ENCODE measurements around the gene MKNK2. TPM values are rescaled to one million over a fixed set of nuclear protein-coding genes. Genes with fewer than 3 reads are reported as not detected.

MKNK2 gene
- polyA plus RNA-seq, 1 donor (not counting 4 experiments of a cell fraction or from before 2014, with no cell fraction given) = 88.3 TPM

DNA sequence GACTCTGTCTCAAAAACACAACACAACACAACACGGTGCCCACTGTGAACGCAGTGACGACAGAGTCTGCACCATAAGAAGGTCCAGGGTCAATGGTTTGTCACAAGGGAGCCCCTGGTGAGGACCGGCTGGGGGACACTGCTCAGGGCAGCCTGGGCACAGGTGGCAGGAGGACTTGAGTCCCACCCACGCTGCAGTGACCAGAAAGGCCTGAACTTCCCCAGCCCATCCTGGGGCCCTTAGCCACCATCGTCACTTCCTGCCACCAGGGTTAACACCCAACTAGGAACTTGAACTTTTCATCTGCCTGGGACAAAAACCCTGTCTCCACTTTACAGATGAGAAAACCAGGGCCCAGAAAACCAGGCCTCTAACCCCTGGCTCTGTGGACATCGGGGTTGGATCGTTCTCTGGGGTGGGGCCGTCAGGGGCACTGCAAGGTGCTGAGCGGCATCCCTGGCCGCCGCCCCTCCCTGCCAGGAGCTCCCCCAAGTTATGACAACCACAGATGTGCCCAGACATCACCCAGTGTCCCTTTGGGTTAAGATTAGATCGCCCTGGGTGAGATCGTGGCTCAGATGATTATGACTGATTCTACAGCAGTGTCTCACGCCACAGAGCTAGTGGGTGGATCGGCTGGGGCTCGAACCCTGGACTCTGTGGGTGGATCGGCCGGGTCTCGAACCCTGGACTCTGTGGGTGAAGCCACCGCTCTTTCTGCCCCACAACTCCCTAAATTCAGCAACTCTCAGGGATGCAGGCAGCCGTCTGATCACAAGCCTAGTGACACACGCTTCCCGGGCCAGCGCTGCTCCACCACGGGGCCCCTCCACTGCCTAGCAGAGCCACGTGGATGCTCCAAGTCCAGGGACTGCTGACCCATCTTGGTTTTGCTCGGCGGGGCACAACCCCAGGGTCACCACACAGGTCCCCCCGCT lies 31.1 kb upstream of the MKNK2 start:
- Histone ChIP-seq H3K36me3 (ENCODE audit: control insufficient read depth in 2 of 2, extremely low read depth in 1 of 2, insufficient read depth in 2 of 2, low read length in 2 of 2) (peaks cover 21% of the 10 kb centered on the region in 2 experiments), H3K27me3 (ENCODE audit: control insufficient read depth, extremely low read depth, insufficient read depth, low read length) (no peaks in the 10 kb centered on the region), H3K9ac (ENCODE audit: control insufficient read depth, extremely low read depth, insufficient read depth, low read length) (no peak overlapping the region), H2AFZ (ENCODE audit: control insufficient read depth, low read length) (no peak overlapping the region), H3K4me1 (ENCODE audit: control insufficient read depth, extremely low read depth, insufficient read depth, low read length) (peaks cover 41% of the 10 kb centered on the region), H3K9me1 (ENCODE audit: control insufficient read depth, extremely low read depth, insufficient read depth, low read length) (no peaks in the 10 kb centered on the region), H3K27ac (ENCODE audit: control insufficient read depth, insufficient read depth, low read length) (no peak overlapping the region), H3K9me3 (ENCODE audit: control insufficient read depth, low read depth, low read length) (no peaks in the 10 kb centered on the region), H4K20me1 (ENCODE audit: control insufficient read depth, extremely low read depth, insufficient read depth, low read length) (no peaks in the 10 kb centered on the region), H3K79me2 (ENCODE audit: control insufficient read depth, insufficient read depth, low read length) (peaks cover 36% of the 10 kb centered on the region), H3K4me3 (ENCODE audit: control insufficient read depth in 2 of 3, extremely low read depth in 1 of 3, insufficient read depth in 2 of 3, low read depth in 1 of 3, low read length in 3 of 3) (no peak overlapping the region), H3K4me2 (ENCODE audit: control insufficient read depth, extremely low read depth, insufficient read depth, low read depth, low read length) (no peak overlapping the region)
- dilution Hi-C loops (cut with MboI; ENCODE audit: extremely low pct_ligation_motif_present, low sequenced_read_pairs) = no loop called here
- no peak for FAIRE-seq
- no peak for DNase-seq (ENCODE audit: low read depth, low spot score)
- TF ChIP-seq EZH2 (IDR thresholded peaks at IDR 0.05; ENCODE audit: low read length) = no peak
- no peak for TF ChIP-seq CTCF (optimal IDR thresholded peaks at IDR 0.05 in 1 of 3, IDR thresholded peaks at IDR 0.05 in 1 of 3, conservative IDR thresholded peaks at IDR 0.05 in 1 of 3; ENCODE audit: extremely low read depth in 1 of 3, insufficient read depth in 2 of 3, low read length in 3 of 3)

- H3K9ac ChIP-seq (ENCODE audit: control insufficient read depth, extremely low read depth, insufficient read depth, low read length) = no peak overlapping the region
- H3K36me3 ChIP-seq (ENCODE audit: control insufficient read depth in 2 of 2, extremely low read depth in 1 of 2, insufficient read depth in 2 of 2, low read length in 2 of 2) = peaks cover 22 to 33% of the 10 kb centered on the region in 2 experiments
- H4K20me1 ChIP-seq (ENCODE audit: control insufficient read depth, extremely low read depth, insufficient read depth, low read length) = no peaks in the 10 kb centered on the region
- H3K27ac ChIP-seq (ENCODE audit: control insufficient read depth, insufficient read depth, low read length) = peak overlapping the region; percentile 52
- no peak for DNase-seq (ENCODE audit: low read depth, low spot score)
- dilution Hi-C loops (cut with MboI; ENCODE audit: extremely low pct_ligation_motif_present, low sequenced_read_pairs) = no loop called here
- H2AFZ ChIP-seq (ENCODE audit: control insufficient read depth, low read length) = no peak overlapping the region
- peak overlapping the region in 1 of 3 experiments; percentile 13 for H3K4me3 ChIP-seq (ENCODE audit: control insufficient read depth in 2 of 3, extremely low read depth in 1 of 3, insufficient read depth in 2 of 3, low read depth in 1 of 3, low read length in 3 of 3)
- no peak for TF ChIP-seq CTCF (optimal IDR thresholded peaks at IDR 0.05 in 1 of 3, IDR thresholded peaks at IDR 0.05 in 1 of 3, conservative IDR thresholded peaks at IDR 0.05 in 1 of 3; ENCODE audit: extremely low read depth in 1 of 3, insufficient read depth in 2 of 3, low read length in 3 of 3)
- no peak for TF ChIP-seq EZH2 (IDR thresholded peaks at IDR 0.05; ENCODE audit: low read length)
- H3K79me2 ChIP-seq (ENCODE audit: control insufficient read depth, insufficient read depth, low read length) = peaks cover 38% of the 10 kb centered on the region
- FAIRE-seq = peak; percentile 75
- no peaks in the 10 kb centered on the region for H3K27me3 ChIP-seq (ENCODE audit: control insufficient read depth, extremely low read depth, insufficient read depth, low read length)
- peak overlapping the region; percentile 22 for H3K4me2 ChIP-seq (ENCODE audit: control insufficient read depth, extremely low read depth, insufficient read depth, low read depth, low read length)
- no peaks in the 10 kb centered on the region for H3K9me1 ChIP-seq (ENCODE audit: control insufficient read depth, extremely low read depth, insufficient read depth, low read length)
- H3K9me3 ChIP-seq (ENCODE audit: control insufficient read depth, low read depth, low read length) = no peaks in the 10 kb centered on the region
- peaks cover 30% of the 10 kb centered on the region for H3K4me1 ChIP-seq (ENCODE audit: control insufficient read depth, extremely low read depth, insufficient read depth, low read length)
Observed at GRCh38 chr19:2080336-2080988, 29.4 kb upstream of the MKNK2 start.
